DOHH2 (cell line): Measurements from ENCODE around the gene ORMDL1.

Experiments used
- CTCF ChIP-seq: fragments of 200-600 bp; sonication (generic); IDR thresholded peaks from one replicate; pipeline ENCODE4 v1.5.1; 2014; ENCODE audit warnings: antibody characterized with exemption, mild to moderate bottlenecking, low read depth, low read length; ENCODE audit not compliant: poor library complexity, severe bottlenecking
- EZH2phosphoT487 ChIP-seq: fragments of 200-600 bp; sonication (generic); IDR thresholded peaks from 2 replicates; pipeline ENCODE4 v1.6.1; 2017; ENCODE audit warnings: borderline replicate concordance, mild to moderate bottlenecking, antibody characterized with exemption, low read length, moderate library complexity, mixed read lengths

- TF ChIP-seq CTCF (no peak), EZH2phosphoT487 (no peak)
Observed at GRCh38 chr2:189770590-189771322, 13.4 kb downstream of the ORMDL1 start.
